Measurements from ENCODE around the gene PCSK6.
"Not testable (repeated sequence)": the region's sequence is repeated elsewhere in the genome, so short reads cannot be mapped to it uniquely, and the experiment has no call there.

The PCSK6 gene

GRCh38 chr15:101476756-101477155 lies 12.8 kb downstream of the PCSK6 start:
- no peaks in the 10 kb centered on the region for H3K27me3 ChIP-seq (ENCODE audit: control insufficient read depth, insufficient read depth, low read length)
- H3K4me3 ChIP-seq (ENCODE audit: low read depth, low read length): no peak overlapping the region
- no peak overlapping the region for H3K9ac ChIP-seq (ENCODE audit: low read depth, low read length)
- no peaks in the 10 kb centered on the region for H3K4me1 ChIP-seq (ENCODE audit: control insufficient read depth, insufficient read depth, low read length)
- H3K36me3 ChIP-seq (ENCODE audit: control insufficient read depth, insufficient read depth, low read length): no peaks in the 10 kb centered on the region
- H3K9me3 ChIP-seq (ENCODE audit: control insufficient read depth, insufficient read depth, low read length): no peaks in the 10 kb centered on the region

DNA sequence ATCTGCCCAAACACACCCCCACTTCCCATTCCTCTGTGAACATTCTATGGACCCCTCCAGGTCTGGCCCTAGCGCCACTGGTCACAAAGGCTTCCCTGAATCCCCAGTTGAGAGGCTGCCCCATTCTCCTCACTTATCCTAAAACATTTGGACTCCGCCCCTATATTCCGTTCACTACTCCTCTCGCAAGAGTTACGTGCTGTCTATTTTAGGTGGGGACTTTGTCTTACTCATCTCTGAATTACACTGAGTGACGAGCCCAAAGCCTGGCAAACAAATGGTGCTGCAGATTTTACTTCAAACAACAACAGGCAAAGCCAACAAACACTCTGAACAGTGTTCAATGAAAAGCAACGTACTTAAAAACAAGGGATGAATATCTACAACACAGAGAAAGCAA lies 14.5 kb downstream of the PCSK6 start:
- H3K4me1 ChIP-seq (ENCODE audit: control insufficient read depth, insufficient read depth, low read length): no peaks in the 10 kb centered on the region

DNA sequence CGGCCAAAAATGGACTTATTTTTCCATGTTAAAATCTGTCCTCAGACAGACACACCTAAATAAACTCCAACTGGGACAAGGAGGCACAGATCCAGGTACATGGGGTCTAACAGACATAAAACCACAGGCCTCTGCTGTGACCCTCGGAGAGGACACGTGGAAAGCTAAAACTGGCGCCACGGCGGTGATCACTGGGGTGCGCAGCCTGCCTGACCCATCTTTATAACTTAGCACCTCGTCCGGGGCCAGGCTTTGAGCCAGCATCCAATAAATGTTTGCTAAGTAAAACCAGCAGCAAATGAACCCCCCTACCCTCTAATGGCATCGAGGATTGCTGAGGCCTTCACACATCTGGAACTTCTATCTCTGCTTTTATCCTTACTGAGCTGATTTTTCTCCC lies 15.3 kb downstream of the PCSK6 start:
- H3K4me3 ChIP-seq (ENCODE audit: low read depth, low read length): no peak overlapping the region
- no peaks in the 10 kb centered on the region for H3K27me3 ChIP-seq (ENCODE audit: control insufficient read depth, insufficient read depth, low read length)
- H3K36me3 ChIP-seq (ENCODE audit: control insufficient read depth, insufficient read depth, low read length): no peaks in the 10 kb centered on the region
- H3K9me3 ChIP-seq (ENCODE audit: control insufficient read depth, insufficient read depth, low read length): no peaks in the 10 kb centered on the region
- H3K4me1 ChIP-seq (ENCODE audit: control insufficient read depth, insufficient read depth, low read length): no peaks in the 10 kb centered on the region
- no peak overlapping the region for H3K9ac ChIP-seq (ENCODE audit: low read depth, low read length)

More for the DNA sequence above, 14.5 kb downstream of the PCSK6 start:
- Histone ChIP-seq H3K27me3 (ENCODE audit: control insufficient read depth, insufficient read depth, low read length) (no peaks in the 10 kb centered on the region), H3K9ac (ENCODE audit: low read depth, low read length) (no peak overlapping the region), H3K4me3 (ENCODE audit: low read depth, low read length) (no peak overlapping the region), H3K36me3 (ENCODE audit: control insufficient read depth, insufficient read depth, low read length) (no peaks in the 10 kb centered on the region), H3K9me3 (ENCODE audit: control insufficient read depth, insufficient read depth, low read length) (no peaks in the 10 kb centered on the region)

DNA sequence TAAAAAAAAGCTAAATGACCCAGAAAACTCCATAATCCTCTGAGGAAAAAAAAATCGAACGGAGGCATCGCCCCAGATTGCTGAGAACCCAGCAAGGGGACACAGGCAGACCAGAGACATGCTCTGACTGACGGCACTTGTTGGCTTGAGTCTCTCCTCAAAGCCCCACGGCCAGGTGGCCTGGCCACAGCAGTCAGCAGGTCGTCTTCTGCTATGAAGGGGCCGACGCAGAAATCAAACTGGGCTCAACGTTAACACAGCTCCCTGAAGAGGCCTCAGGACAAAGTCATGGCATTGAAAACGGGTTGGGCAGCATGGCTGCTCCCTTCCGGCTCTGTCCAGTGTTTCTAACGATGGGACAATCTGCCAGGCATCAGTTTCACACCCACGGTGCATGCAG lies 17.5 kb downstream of the PCSK6 start:
- Histone ChIP-seq H3K9ac (ENCODE audit: low read depth, low read length) (no peak overlapping the region), H3K9me3 (ENCODE audit: control insufficient read depth, insufficient read depth, low read length) (no peaks in the 10 kb centered on the region), H3K27me3 (ENCODE audit: control insufficient read depth, insufficient read depth, low read length) (no peaks in the 10 kb centered on the region), H3K4me1 (ENCODE audit: control insufficient read depth, insufficient read depth, low read length) (no peaks in the 10 kb centered on the region), H3K36me3 (ENCODE audit: control insufficient read depth, insufficient read depth, low read length) (no peaks in the 10 kb centered on the region), H3K4me3 (ENCODE audit: low read depth, low read length) (no peak overlapping the region)

DNA sequence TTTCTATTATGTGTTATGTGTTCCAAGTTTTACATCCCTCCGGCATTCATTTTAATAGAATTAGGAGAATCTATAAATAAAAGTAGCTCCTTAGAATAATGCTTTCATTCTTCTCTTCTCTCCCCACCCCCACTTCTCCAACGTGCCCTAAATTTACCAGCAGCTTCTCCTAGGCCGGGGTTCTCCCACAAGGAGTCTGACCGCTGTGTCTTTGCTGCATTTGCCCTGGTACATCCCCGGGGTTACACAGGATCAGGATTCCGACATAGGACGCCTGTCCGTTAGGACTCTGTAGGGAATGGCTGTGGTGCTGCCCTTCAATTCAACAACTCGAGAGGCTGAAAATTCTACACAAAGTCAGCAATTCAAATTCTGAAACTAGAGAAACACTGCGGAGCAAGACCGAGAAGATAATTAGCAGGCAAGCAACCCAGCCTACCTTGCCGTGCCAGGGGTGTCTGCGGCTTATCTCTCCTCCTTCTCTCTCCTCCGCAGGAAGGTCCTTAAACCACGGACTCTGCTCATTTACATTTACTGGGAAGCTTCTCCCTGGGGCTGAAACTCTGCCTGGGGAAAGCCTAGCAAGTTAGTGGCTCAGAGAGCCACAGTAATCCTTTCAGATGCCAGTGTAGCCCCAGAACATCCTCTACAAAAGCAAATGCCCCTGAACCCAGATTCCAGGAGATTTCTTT lies 18.8 kb downstream of the PCSK6 start:
- Histone ChIP-seq H3K27me3 (ENCODE audit: control insufficient read depth, insufficient read depth, low read length) (no peaks in the 10 kb centered on the region), H3K9me3 (ENCODE audit: control insufficient read depth, insufficient read depth, low read length) (no peaks in the 10 kb centered on the region), H3K4me1 (ENCODE audit: control insufficient read depth, insufficient read depth, low read length) (no peaks in the 10 kb centered on the region), H3K4me3 (ENCODE audit: low read depth, low read length) (no peak overlapping the region), H3K36me3 (ENCODE audit: control insufficient read depth, insufficient read depth, low read length) (no peaks in the 10 kb centered on the region), H3K9ac (ENCODE audit: low read depth, low read length) (no peak overlapping the region)

- H3K9ac ChIP-seq (ENCODE audit: low read depth, low read length): no peak overlapping the region
- H3K4me1 ChIP-seq (ENCODE audit: control insufficient read depth, insufficient read depth, low read length): no peaks in the 10 kb centered on the region
- H3K36me3 ChIP-seq (ENCODE audit: control insufficient read depth, insufficient read depth, low read length): no peaks in the 10 kb centered on the region
- H3K4me3 ChIP-seq (ENCODE audit: low read depth, low read length): no peak overlapping the region
- no peaks in the 10 kb centered on the region for H3K27me3 ChIP-seq (ENCODE audit: control insufficient read depth, insufficient read depth, low read length)
- no peaks in the 10 kb centered on the region for H3K9me3 ChIP-seq (ENCODE audit: control insufficient read depth, insufficient read depth, low read length)
Measured at GRCh38 chr15:101469520-101470288, 19.8 kb downstream of the PCSK6 start.

DNA sequence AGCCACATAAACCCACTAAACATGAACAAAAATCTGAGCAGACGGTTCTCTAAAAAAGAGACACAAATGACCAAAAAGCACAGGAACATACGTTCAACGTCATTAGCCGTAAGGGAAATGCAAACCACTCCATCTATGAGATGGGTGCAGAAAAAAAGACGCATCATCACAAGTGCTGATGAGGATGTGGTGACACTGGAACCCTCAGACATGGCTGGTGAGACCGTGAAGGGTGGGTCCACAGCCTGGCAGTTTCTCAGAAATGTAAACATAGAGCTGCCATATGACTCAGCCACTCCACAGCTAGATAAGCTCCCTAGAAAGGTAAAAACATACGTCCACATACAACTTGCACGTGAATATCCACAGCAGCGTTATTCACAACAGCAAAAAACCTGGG lies 23.3 kb downstream of the PCSK6 start:
- no peak overlapping the region for H3K4me3 ChIP-seq (ENCODE audit: low read depth, low read length)
- no peaks in the 10 kb centered on the region for H3K27me3 ChIP-seq (ENCODE audit: control insufficient read depth, insufficient read depth, low read length)
- H3K9me3 ChIP-seq (ENCODE audit: control insufficient read depth, insufficient read depth, low read length): no peaks in the 10 kb centered on the region
- no peaks in the 10 kb centered on the region for H3K4me1 ChIP-seq (ENCODE audit: control insufficient read depth, insufficient read depth, low read length)
- no peaks in the 10 kb centered on the region for H3K36me3 ChIP-seq (ENCODE audit: control insufficient read depth, insufficient read depth, low read length)
- H3K9ac ChIP-seq (ENCODE audit: low read depth, low read length): no peak overlapping the region

DNA sequence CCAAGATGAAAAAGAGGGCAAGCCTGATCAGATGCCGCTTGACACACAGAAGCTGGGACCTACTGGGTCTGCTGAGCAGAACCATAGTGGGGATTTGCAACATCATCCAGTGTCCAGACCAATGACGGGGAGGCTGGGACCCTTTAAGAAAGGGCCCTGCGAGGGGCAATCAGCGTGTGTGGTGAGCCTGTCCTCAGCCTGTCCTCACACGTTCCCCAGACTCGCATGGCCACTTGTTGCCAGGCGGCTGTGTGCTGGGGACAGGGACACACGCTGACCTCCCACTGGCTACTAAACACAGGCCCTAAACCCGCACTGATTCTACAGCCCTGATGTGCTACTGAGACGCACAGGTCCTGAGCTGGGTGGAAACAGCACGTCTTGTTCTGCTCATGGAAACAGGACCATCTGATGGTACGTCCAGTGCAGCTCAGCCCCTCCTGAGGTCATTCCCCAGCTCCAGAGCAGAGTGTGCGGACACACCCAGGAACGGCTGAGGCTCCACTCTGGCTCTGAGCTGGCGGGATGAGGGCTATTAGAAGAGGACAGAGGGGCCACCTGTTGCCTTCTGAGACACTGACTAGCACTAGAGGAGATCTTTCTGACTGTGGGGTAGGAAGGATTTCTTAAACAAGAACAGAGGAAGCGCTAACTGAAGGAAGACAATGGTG lies 24.4 kb downstream of the PCSK6 start:
- no peaks in the 10 kb centered on the region for H3K27me3 ChIP-seq (ENCODE audit: control insufficient read depth, insufficient read depth, low read length)
- H3K4me1 ChIP-seq (ENCODE audit: control insufficient read depth, insufficient read depth, low read length): no peaks in the 10 kb centered on the region
- H3K9me3 ChIP-seq (ENCODE audit: control insufficient read depth, insufficient read depth, low read length): no peaks in the 10 kb centered on the region
- no peak overlapping the region for H3K9ac ChIP-seq (ENCODE audit: low read depth, low read length)
- no peaks in the 10 kb centered on the region for H3K36me3 ChIP-seq (ENCODE audit: control insufficient read depth, insufficient read depth, low read length)
- H3K4me3 ChIP-seq (ENCODE audit: low read depth, low read length): no peak overlapping the region

DNA sequence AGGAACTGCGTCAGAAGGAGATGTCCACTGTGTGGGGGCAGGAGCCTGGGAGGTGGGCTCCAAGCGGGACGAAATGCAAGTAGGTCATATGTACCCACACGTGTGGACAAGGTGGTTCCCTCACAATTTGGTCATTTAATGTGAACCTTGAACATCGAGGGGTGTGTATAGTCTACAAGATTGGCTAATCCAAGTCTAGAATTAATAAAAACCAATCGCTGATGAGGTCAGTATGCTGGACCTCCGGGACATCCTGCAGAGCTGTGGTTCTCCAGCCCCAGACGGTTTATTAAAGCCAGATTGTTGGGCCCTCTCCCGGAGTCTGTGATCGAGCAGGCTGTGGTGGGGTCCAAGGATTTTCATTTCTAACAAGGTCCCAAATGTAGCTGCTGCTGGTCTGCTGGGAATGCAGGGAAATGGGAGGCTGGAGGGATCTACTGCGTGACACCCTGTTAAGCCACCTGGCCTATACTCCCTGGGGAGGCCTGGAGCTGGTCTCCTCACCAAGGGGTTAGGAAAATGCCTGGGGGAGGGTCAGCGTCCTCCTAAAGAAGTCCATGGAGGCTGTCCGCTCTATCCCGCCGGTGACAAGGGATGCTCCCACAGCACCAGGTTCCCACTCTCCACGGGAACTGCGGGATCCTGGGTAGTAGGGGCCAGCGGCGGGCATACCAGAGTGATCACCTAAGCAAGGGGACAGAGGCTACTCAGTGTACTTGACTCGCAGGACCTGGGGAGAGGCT lies 25.1 kb downstream of the PCSK6 start:
- Histone ChIP-seq H3K4me1 (ENCODE audit: control insufficient read depth, insufficient read depth, low read length) (no peaks in the 10 kb centered on the region), H3K9me3 (ENCODE audit: control insufficient read depth, insufficient read depth, low read length) (no peaks in the 10 kb centered on the region), H3K36me3 (ENCODE audit: control insufficient read depth, insufficient read depth, low read length) (no peaks in the 10 kb centered on the region), H3K9ac (ENCODE audit: low read depth, low read length) (no peak overlapping the region), H3K27me3 (ENCODE audit: control insufficient read depth, insufficient read depth, low read length) (no peaks in the 10 kb centered on the region), H3K4me3 (ENCODE audit: low read depth, low read length) (no peak overlapping the region)

DNA sequence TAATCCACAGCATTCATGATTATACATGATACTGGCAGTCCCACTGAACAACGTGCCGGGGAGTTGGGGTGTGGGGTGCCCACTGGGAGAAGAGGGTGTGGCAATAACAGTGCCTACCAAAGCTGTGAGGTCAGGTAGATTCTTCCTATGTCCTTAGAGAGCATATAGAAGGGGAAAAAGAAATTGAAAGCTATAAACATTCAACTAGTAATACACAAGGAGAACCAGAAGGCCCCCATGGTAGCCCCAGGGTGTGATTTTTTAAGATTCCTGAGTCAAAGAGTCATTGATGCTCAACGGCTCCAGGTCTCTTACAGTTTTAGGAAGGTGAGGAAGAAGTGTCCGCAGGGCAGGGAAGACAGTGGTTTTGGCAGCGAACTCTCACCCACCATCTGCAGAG lies 25.8 kb downstream of the PCSK6 start:
- not testable (repeated sequence) for H3K4me3 ChIP-seq (ENCODE audit: low read depth, low read length); H3K9me3 ChIP-seq (ENCODE audit: control insufficient read depth, insufficient read depth, low read length); H3K9ac ChIP-seq (ENCODE audit: low read depth, low read length); H3K36me3 ChIP-seq (ENCODE audit: control insufficient read depth, insufficient read depth, low read length); H3K27me3 ChIP-seq (ENCODE audit: control insufficient read depth, insufficient read depth, low read length); H3K4me1 ChIP-seq (ENCODE audit: control insufficient read depth, insufficient read depth, low read length)

GRCh38 chr15:101463270-101463669 lies 26.2 kb downstream of the PCSK6 start:
- Histone ChIP-seq H3K27me3 (ENCODE audit: control insufficient read depth, insufficient read depth, low read length) (no peaks in the 10 kb centered on the region), H3K9me3 (ENCODE audit: control insufficient read depth, insufficient read depth, low read length) (no peaks in the 10 kb centered on the region), H3K9ac (ENCODE audit: low read depth, low read length) (no peak overlapping the region), H3K36me3 (ENCODE audit: control insufficient read depth, insufficient read depth, low read length) (no peaks in the 10 kb centered on the region), H3K4me3 (ENCODE audit: low read depth, low read length) (no peak overlapping the region), H3K4me1 (ENCODE audit: control insufficient read depth, insufficient read depth, low read length) (no peaks in the 10 kb centered on the region)

Data from iPS-15b (cell line).